ENCODE data around the gene SMTNL2.

Gene SMTNL2

DNA sequence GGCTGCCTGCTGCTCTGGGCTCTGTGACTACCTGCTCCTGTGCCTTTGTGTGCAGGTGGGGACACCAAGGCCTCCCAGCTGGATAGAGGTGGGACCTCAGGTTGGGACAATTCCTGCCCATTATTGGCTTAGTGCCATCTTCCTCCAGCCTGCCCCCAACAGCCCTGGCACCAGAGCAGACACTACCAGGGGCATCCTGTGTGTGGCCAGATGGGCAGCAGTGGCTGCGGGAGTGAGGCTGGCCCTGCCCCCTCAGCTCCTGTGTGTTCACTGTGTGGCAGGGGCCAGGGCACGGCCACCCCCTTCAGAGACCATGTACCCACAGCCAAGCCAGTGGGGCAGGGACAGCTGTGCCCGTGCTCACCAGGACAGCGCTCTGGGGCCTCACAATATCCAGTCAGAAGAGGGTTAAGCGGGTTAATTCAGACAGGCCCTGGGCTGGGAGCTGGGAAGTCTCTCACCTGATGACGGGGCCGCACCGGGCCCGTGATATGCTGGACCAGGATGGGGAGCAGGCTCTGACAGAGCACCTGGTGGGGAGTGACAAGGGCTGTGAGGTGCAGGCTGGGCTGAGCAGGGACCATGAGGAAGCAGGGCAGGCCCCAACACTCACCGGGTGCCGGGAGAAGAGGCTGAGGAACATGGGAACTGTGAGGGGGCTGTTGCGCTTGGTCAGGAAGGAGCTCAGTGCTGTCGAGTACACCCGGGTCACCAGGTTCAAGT, 42.2 kb upstream of the SMTNL2 start:
- no peak for TF ChIP-seq EZH2phosphoT487 (IDR thresholded peaks at IDR 0.05; ENCODE audit: borderline replicate concordance, low read length)
- TF ChIP-seq, protein P1, sequence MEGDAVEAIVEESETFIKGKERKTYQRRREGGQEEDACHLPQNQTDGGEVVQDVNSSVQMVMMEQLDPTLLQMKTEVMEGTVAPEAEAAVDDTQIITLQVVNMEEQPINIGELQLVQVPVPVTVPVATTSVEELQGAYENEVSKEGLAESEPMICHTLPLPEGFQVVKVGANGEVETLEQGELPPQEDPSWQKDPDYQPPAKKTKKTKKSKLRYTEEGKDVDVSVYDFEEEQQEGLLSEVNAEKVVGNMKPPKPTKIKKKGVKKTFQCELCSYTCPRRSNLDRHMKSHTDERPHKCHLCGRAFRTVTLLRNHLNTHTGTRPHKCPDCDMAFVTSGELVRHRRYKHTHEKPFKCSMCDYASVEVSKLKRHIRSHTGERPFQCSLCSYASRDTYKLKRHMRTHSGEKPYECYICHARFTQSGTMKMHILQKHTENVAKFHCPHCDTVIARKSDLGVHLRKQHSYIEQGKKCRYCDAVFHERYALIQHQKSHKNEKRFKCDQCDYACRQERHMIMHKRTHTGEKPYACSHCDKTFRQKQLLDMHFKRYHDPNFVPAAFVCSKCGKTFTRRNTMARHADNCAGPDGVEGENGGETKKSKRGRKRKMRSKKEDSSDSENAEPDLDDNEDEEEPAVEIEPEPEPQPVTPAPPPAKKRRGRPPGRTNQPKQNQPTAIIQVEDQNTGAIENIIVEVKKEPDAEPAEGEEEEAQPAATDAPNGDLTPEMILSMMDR (IDR thresholded peaks at IDR 0.05; ENCODE audit: low read depth, low read length, poor library complexity, severe bottlenecking): no peak
- peaks cover 94% of the 10 kb centered on the region for H3K36me3 ChIP-seq (ENCODE audit: control insufficient read depth, low read length)
- no peaks in the 10 kb centered on the region for H4K20me1 ChIP-seq (ENCODE audit: control insufficient read depth, insufficient read depth, low read depth, low read length)
- H3K9me2 ChIP-seq (replicated peaks; ENCODE audit: control insufficient read depth, low read length): no peaks in the 10 kb centered on the region
- H3F3A ChIP-seq (ENCODE audit: control insufficient read depth, insufficient read depth): peaks cover 12% of the 10 kb centered on the region
- no peaks in the 10 kb centered on the region for H3K79me2 ChIP-seq (ENCODE audit: control insufficient read depth, low read length)
- no peak overlapping the region for H3K4me2 ChIP-seq (ENCODE audit: low read length)
- no peaks in the 10 kb centered on the region for H3K4me1 ChIP-seq (ENCODE audit: control insufficient read depth, low read length)
- no peaks in the 10 kb centered on the region for H3K9me3 ChIP-seq (ENCODE audit: control insufficient read depth, insufficient read depth, low read length)
- H3K27ac ChIP-seq (ENCODE audit: low read depth, low read length): no peak overlapping the region
- H3K27me3 ChIP-seq (ENCODE audit: control insufficient read depth, low read length): no peaks in the 10 kb centered on the region
- H3K4me3 ChIP-seq (ENCODE audit: low read length): no peak overlapping the region

DNA sequence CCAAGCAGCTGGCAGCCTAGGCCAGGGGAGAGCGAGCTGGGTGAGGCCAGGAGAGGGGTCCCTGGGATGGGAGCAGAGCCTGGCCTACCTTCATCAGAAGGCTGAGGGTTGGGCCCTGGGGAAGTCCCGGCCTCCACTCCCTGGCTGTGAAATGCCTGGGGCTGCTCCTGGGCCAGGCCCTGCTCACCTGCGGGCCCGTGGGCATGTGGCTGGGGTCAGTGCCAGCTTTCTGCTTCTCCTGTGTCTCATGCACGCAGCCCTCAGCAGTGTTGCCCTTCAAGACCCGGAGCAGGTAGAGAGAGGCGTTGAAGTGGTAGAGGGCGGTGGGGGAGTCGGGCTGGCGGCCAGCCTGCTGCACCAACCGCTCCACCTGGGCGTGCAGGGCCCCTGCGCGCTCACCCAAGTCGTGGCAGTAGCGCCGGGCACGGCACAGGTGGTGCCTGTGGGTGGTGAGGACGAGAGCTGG, 41.6 kb upstream of the SMTNL2 start:
- Histone ChIP-seq H3F3A (ENCODE audit: control insufficient read depth, insufficient read depth) (peaks cover 10% of the 10 kb centered on the region), H3K36me3 (ENCODE audit: control insufficient read depth, low read length) (peaks cover 95% of the 10 kb centered on the region), H3K4me3 (ENCODE audit: low read length) (no peak overlapping the region), H3K9me3 (ENCODE audit: control insufficient read depth, insufficient read depth, low read length) (no peaks in the 10 kb centered on the region), H3K9me2 (replicated peaks; ENCODE audit: control insufficient read depth, low read length) (no peaks in the 10 kb centered on the region), H3K79me2 (ENCODE audit: control insufficient read depth, low read length) (no peaks in the 10 kb centered on the region), H3K4me2 (ENCODE audit: low read length) (no peak overlapping the region), H3K27ac (ENCODE audit: low read depth, low read length) (no peak overlapping the region), H4K20me1 (ENCODE audit: control insufficient read depth, insufficient read depth, low read depth, low read length) (no peaks in the 10 kb centered on the region), H3K27me3 (ENCODE audit: control insufficient read depth, low read length) (no peaks in the 10 kb centered on the region), H3K4me1 (ENCODE audit: control insufficient read depth, low read length) (no peaks in the 10 kb centered on the region)
- TF ChIP-seq, protein P1 (IDR thresholded peaks at IDR 0.05; ENCODE audit: low read depth, low read length, poor library complexity, severe bottlenecking): no peak
- no peak for TF ChIP-seq EZH2phosphoT487 (IDR thresholded peaks at IDR 0.05; ENCODE audit: borderline replicate concordance, low read length)

DNA sequence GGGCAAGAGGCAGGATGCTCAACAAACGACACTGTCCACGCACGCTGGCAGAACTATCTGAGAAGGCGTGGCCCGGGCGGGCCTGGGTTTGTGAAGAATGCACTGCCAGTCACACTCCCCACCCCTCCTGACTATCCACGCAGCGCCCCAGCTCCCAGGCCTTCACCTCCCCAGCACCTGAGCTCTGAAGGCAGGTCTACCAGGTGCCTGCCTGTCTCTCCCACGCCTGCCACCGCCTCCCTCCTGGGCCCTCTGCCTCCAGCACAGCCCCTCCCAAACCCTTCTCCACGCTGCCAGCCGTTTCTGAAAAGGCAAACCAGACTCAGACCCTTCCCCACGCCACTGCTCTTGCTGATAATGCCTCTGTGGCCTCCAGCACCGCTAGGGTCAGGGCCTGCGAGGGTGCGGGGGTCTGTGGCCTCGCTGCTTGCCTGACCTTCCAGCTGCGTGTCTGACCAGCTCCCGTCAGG, 40.7 kb upstream of the SMTNL2 start:
- no peaks in the 10 kb centered on the region for H3K4me1 ChIP-seq (ENCODE audit: control insufficient read depth, low read length)
- no peaks in the 10 kb centered on the region for H3K9me2 ChIP-seq (replicated peaks; ENCODE audit: control insufficient read depth, low read length)
- no peak overlapping the region for H3K4me2 ChIP-seq (ENCODE audit: low read length)
- no peaks in the 10 kb centered on the region for H3K9me3 ChIP-seq (ENCODE audit: control insufficient read depth, insufficient read depth, low read length)
- TF ChIP-seq, protein P1 (IDR thresholded peaks at IDR 0.05; ENCODE audit: low read depth, low read length, poor library complexity, severe bottlenecking): no peak
- no peak for TF ChIP-seq EZH2phosphoT487 (IDR thresholded peaks at IDR 0.05; ENCODE audit: borderline replicate concordance, low read length)
- H3K36me3 ChIP-seq (ENCODE audit: control insufficient read depth, low read length): peaks cover 95% of the 10 kb centered on the region
- no peaks in the 10 kb centered on the region for H3K79me2 ChIP-seq (ENCODE audit: control insufficient read depth, low read length)
- H3K4me3 ChIP-seq (ENCODE audit: low read length): no peak overlapping the region
- H3F3A ChIP-seq (ENCODE audit: control insufficient read depth, insufficient read depth): peaks cover 8% of the 10 kb centered on the region; the same call in 1 of the 2 replicates
- H3K27me3 ChIP-seq (ENCODE audit: control insufficient read depth, low read length): no peaks in the 10 kb centered on the region
- no peak overlapping the region for H3K27ac ChIP-seq (ENCODE audit: low read depth, low read length)
- no peaks in the 10 kb centered on the region for H4K20me1 ChIP-seq (ENCODE audit: control insufficient read depth, insufficient read depth, low read depth, low read length)

All from DOHH2 (cell line).